HG03108 (cell line): ENCODE data around the gene TNFRSF9.

ENCODE experiments used
- ATAC-seq: cut with Tn5 transposase; IDR thresholded peaks from one replicate; pipeline ENCODE4 v1.9.1; 2021; ENCODE audit warnings: moderate library complexity; ENCODE audit not compliant: unreplicated experiment

TNFRSF9 gene

GRCh38 chr1:7878027-7878426 lies 62.6 kb downstream of the TNFRSF9 start:
- ATAC-seq = no peak

DNA sequence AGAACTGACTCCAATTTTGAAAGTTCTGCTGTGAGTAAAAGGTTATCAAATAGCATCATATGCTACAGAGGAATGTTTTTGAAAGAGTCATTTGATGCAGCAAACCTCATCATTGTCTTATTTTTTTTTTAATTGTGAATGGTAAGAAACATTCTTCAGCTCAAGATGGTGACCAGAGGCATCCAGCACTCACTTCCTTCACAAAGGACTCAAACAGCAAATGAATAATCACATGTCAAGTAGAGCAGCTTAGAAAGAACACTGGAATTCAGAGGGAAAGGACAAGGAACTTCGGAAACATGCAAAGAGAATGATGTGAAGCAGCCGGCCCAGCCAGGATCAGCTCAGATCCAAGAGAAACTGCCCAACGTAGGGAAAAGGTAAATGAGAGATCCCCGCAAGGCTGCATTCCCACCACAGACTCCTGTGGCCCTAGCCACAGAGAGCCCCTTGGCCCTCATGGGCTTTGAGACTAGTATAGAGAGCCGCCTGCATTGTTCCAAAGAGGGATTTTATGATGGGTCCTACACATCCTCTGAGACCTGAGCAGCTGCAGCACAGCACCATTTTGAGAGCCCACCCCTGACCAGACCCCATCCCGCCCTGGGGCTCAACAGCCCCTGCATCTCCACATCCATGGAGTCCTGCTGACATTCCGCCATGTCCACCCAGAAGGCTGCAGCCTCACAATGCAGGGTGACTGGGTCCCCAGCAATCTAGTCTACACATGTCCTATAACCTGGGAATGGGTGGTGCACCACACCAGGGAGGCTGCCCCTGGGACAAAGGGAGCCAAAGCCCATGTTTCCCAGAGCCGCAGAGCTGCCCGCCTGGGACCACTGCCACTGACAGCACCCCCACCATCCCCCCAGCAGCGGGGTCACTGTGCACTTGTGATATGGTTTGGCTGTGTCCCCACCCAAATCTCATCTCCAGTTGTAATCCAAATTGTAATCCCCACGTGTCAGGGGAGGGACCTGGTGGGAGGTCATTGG lies 66.5 kb downstream of the TNFRSF9 start:
- ATAC-seq = no peak

DNA sequence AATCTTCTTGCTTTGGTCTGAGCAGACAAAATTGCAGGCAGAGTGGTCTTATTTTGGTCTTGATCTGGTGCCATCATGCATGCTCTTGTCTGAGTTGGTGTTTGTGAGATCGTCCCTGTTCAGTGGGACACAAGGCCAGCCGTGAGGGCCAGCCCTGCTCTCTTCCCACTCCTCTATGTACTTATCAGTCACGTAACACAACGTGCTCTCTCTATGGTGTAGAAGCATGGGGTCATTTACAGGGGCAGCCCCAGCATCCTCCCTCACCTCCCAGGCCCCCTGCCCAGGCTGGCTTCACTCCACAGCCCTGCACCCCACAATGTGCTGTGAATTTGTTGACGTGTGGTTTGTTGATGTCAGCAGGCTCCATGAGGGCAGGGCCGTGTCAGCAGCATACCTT lies 69.5 kb downstream of the TNFRSF9 start:
- no peak for ATAC-seq

DNA sequence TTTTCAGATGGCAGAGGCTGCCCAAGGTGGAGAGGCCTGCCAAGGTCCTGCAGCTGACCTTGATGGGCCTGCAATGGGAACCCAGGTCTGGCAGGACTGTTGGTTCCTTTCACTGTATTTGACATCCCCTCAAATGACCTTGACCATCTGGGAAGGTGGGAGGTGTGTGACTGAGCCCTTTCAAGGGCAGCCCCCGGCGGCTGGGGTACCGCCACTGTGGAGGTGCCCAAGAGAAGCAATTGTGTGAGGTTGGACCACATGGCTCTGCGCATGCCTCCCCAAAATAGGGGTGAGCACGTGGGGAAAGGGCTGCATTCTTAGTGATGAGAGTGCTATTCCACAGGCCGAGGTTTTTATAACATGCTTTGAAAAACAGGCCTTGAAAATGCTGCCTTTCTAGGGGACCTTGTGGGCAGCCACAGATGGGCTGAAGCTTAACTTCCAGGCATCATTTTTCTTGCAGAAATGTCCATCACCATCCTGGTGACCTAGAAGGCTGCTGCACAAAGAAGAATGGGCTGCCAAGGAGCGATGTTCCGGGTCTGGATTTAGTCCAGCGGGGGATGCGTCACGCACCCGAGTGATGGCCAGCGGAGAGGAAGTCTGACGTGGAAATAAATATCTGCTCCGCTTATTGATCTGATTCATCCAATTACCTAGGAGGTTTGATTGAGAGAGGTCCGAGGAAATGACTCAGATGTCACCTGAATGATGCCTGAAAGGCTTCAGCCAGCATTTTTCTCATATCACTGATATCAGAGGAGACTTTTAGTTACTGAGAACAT lies 71.3 kb downstream of the TNFRSF9 start:
- no peak for ATAC-seq

DNA sequence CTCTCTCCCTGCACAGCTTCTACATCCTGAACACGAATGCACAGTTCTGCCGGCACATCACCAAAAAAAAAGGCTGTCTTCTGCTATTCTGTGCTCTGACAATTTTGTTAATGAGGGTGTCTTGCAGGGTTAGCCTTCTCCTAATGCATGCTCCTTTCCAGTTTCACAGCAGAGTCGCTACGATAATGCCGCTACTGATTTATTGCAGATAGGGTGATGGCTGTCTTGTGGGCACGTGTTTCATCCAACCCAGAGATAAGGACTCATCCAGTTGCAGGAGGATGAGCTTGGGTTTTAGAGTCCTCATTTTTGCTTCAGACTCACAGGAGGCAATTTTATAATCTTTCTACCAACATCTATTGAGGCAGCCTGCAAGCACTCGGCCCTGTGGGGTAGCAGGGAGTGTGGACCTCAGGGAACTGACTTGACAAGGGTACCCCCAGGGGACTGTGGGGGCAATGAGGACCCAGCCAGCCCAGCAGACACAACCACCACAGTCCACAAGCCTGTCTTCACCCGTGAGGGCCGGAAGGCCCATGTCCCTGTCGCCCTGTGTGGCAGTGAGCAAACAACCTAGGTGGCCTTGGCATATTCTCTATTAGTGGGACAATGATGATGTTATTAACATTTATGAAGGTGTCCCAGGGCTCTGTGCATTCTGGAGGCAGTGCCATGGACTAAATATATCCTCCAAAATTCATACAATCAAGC lies 72.4 kb downstream of the TNFRSF9 start:
- no peak for ATAC-seq

GRCh38 chr1:7865978-7866377 lies 74.7 kb downstream of the TNFRSF9 start:
- no peak for ATAC-seq
